Ureter (tissue), 1 donor: ENCODE results near the gene HIRIP3. TPM values are rescaled to one million over a fixed set of nuclear protein-coding genes. Genes with fewer than 3 reads are reported as not detected.
"Not testable (repeated sequence)": the region's sequence is repeated elsewhere in the genome, so short reads cannot be mapped to it uniquely, and the experiment has no call there.

Experiments
- DNase-seq: peaks from one replicate; pipeline ENCODE4 v3.0.0-alpha.2; 2020; ENCODE audit warnings: low spot score
- total RNA-seq: library from RNA; stranded (reverse); gene quantifications from one replicate; pipeline ENCODE4 v1.2.4, GENCODE V29; 2023
- donor health status: DM: yes; HTN: yes; CAD: no.

Gene HIRIP3
- total RNA-seq, 1 donor from 2014 or later: 11.2 TPM

GRCh38 chr16:29959821-29960220 is 35.6 kb downstream of the HIRIP3 start:
- DNase-seq: not testable (repeated sequence)

- DNase-seq: no peak
Measured at GRCh38 chr16:29959293-29959692, 36.1 kb downstream of the HIRIP3 start.

- DNase-seq: no peak
Measured at GRCh38 chr16:29958756-29959155, 36.7 kb downstream of the HIRIP3 start.

- DNase-seq: no peak
Measured at GRCh38 chr16:29951625-29952365, 43.6 kb downstream of the HIRIP3 start.

- DNase-seq: no peak
Measured at GRCh38 chr16:29950806-29951461, 44.5 kb downstream of the HIRIP3 start.

- no peak for DNase-seq
Measured at GRCh38 chr16:29947897-29948296, 47.5 kb downstream of the HIRIP3 start.

- peak; percentile 66 for DNase-seq
Measured at GRCh38 chr16:29943846-29944799, 51.3 kb downstream of the HIRIP3 start.

Other genes starting within 250 kb of the HIRIP3 start
- 1.6 TPM for gene C16orf54, start 249.6 kb downstream of the HIRIP3 start, total RNA-seq
- not detected for gene ZG16, start 217.4 kb downstream of the HIRIP3 start, total RNA-seq
- gene KIF22, start 204.9 kb downstream of the HIRIP3 start, total RNA-seq: 34.3 TPM
- gene MAZ, start 189.1 kb downstream of the HIRIP3 start, total RNA-seq: 143 TPM
- 10.6 TPM for gene PRRT2, start 183.4 kb downstream of the HIRIP3 start, total RNA-seq
- 20.7 TPM for gene PAGR1, start 179.5 kb downstream of the HIRIP3 start, total RNA-seq
- gene MVP, start 175.2 kb downstream of the HIRIP3 start, total RNA-seq: 158 TPM
- 71.4 TPM for gene CDIPT, start 132.4 kb downstream of the HIRIP3 start, total RNA-seq
- gene SEZ6L2, start 96.1 kb downstream of the HIRIP3 start, total RNA-seq: 7.5 TPM
- 1.2 TPM for gene ASPHD1, start 95.1 kb downstream of the HIRIP3 start, total RNA-seq
- gene KCTD13, start 69.4 kb downstream of the HIRIP3 start, total RNA-seq: 33.6 TPM
- gene TMEM219, start 33.5 kb downstream of the HIRIP3 start, total RNA-seq: 131 TPM
- 45.1 TPM for gene TAOK2, start 21.7 kb downstream of the HIRIP3 start, total RNA-seq
- gene INO80E, start 624 bp upstream of the HIRIP3 start, total RNA-seq: 88.5 TPM
- 3.1 TPM for gene DOC2A, start 15.4 kb upstream of the HIRIP3 start, total RNA-seq
- not detected for gene C16orf92, start 27.6 kb upstream of the HIRIP3 start, total RNA-seq
- gene TLCD3B, start 35.7 kb upstream of the HIRIP3 start, total RNA-seq: not detected
- 1,279 TPM for gene ALDOA, start 70.1 kb upstream of the HIRIP3 start, total RNA-seq
- gene PPP4C, start 80.4 kb upstream of the HIRIP3 start, total RNA-seq: 88.9 TPM
- gene TBX6, start 96.3 kb upstream of the HIRIP3 start, total RNA-seq: 8.9 TPM
- 31.0 TPM for gene YPEL3, start 100.6 kb upstream of the HIRIP3 start, total RNA-seq
- 53.1 TPM for gene GDPD3, start 117.9 kb upstream of the HIRIP3 start, total RNA-seq
- gene MAPK3, start 127.6 kb upstream of the HIRIP3 start, total RNA-seq: 96.4 TPM
- gene CORO1A, start 188.0 kb upstream of the HIRIP3 start, total RNA-seq: 24.2 TPM
- gene BOLA2B, start 198.0 kb upstream of the HIRIP3 start, total RNA-seq: 82.9 TPM
- 36.4 TPM for gene SLX1A, start 198.3 kb upstream of the HIRIP3 start, total RNA-seq
- 28.3 TPM for gene SULT1A3, start 203.6 kb upstream of the HIRIP3 start, total RNA-seq